Esophagus squamous epithelium (tissue), 4 donors: ENCODE results near the gene PIM1.

ENCODE experiments used
- CTCF ChIP-seq, 6 experiments: fragments of 450-650 bp in 4 of 6; fragments of 200-600 bp in 2 of 6; sonication (generic) in 2 of 6; IDR thresholded peaks; one replicate each; pipeline ENCODE4 v1.5.1; 2016 to 2019; ENCODE audit warnings: antibody characterized with exemption in 6 of 6, mild to moderate bottlenecking in 4 of 6, moderate library complexity in 4 of 6
- POLR2A ChIP-seq, 4 donors: fragments of 450-650 bp; IDR thresholded peaks; one replicate each; pipeline ENCODE4 v1.6.1; 2017; ENCODE audit warnings: antibody characterized with exemption in 4 of 4, mild to moderate bottlenecking in 4 of 4, moderate library complexity in 3 of 4

DNA sequence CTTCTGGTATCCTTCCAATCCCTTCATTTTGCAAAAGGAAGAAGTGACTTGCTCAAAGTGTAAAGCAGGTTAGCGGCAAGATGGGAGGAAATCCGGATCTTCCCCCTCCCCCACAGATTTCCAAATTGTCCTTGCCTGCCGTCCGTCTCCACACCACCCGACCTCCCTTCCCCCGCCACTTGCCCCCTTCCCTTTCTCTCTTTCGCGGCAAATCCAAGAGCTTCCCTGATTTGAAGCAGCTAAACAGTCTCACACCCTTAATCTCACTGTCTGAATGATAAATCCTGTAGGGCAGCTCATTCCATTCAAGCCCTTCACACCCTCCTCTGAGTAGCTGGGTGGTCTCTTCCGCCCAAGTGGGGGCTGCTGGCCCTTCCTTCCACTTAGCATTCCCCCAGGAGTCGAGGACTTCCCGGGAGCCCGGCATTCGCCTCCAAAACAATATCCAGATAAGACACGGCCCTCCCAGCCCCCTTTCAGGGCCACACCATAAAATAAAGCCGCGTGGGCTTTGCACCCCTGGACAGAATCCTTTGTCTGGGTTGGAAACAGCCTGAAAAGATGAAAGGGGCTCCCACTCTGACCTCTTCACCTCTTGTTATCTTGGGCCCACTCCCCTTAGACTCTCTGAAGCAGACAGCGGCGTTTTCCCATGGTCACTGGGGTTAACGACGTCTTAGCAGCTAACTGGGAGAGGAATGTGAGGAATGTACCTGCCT is 44.0 kb upstream of the PIM1 start:
- TF ChIP-seq CTCF (IDR thresholded peaks at IDR 0.05) (no peak), POLR2A (IDR thresholded peaks at IDR 0.05) (no peak)
